ENCODE measurements around the gene BEGAIN. TPM values are rescaled to one million over a fixed set of nuclear protein-coding genes. Genes with fewer than 3 reads are reported as not detected.

The BEGAIN gene
- total and polyA plus RNA-seq, 2 donors (not counting 3 experiments of a cell fraction or from before 2014, with no cell fraction given): 0.49 TPM; not detected in 1

GRCh38 chr14:100575266-100575995, 11.8 kb downstream of the BEGAIN start:
- TF ChIP-seq, protein P1, sequence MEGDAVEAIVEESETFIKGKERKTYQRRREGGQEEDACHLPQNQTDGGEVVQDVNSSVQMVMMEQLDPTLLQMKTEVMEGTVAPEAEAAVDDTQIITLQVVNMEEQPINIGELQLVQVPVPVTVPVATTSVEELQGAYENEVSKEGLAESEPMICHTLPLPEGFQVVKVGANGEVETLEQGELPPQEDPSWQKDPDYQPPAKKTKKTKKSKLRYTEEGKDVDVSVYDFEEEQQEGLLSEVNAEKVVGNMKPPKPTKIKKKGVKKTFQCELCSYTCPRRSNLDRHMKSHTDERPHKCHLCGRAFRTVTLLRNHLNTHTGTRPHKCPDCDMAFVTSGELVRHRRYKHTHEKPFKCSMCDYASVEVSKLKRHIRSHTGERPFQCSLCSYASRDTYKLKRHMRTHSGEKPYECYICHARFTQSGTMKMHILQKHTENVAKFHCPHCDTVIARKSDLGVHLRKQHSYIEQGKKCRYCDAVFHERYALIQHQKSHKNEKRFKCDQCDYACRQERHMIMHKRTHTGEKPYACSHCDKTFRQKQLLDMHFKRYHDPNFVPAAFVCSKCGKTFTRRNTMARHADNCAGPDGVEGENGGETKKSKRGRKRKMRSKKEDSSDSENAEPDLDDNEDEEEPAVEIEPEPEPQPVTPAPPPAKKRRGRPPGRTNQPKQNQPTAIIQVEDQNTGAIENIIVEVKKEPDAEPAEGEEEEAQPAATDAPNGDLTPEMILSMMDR (IDR thresholded peaks at IDR 0.05; ENCODE audit: extremely low read depth in 1 of 2, insufficient read depth in 1 of 2, low read depth in 1 of 2, low read length in 2 of 2): no peak
- no peak for TF ChIP-seq POLR2A (IDR thresholded peaks at IDR 0.05; ENCODE audit: low read depth, low read length)
- no peak for TF ChIP-seq FOS (IDR thresholded peaks at IDR 0.05; ENCODE audit: borderline replicate concordance, insufficient read depth, low read length)
- no peak for TF ChIP-seq MYC (IDR thresholded peaks at IDR 0.05; ENCODE audit: low read depth, low read length)
- TF ChIP-seq EZH2 (IDR thresholded peaks at IDR 0.05; ENCODE audit: borderline replicate concordance, low read depth, low read length, severe bottlenecking): no peak
- no peak for TF ChIP-seq POLR2AphosphoS5 (IDR thresholded peaks at IDR 0.05; ENCODE audit: insufficient read depth, low read depth, low read length)
- TF ChIP-seq JUN (IDR thresholded peaks at IDR 0.05; ENCODE audit: borderline replicate concordance, insufficient read depth, insufficient read length, low read depth): no peak
- Histone ChIP-seq H3K9me3 (replicated peaks; ENCODE audit: control insufficient read depth, insufficient read depth, low read length) (no peaks in the 10 kb centered on the region), H3K27me3 (ENCODE audit: control insufficient read depth in 2 of 2, insufficient read depth in 2 of 2, low read length in 2 of 2) (peaks cover 0 to 6% of the 10 kb centered on the region in 2 experiments), H3K79me2 (ENCODE audit: control insufficient read depth, insufficient read depth, low read length) (no peaks in the 10 kb centered on the region), H3K4me2 (ENCODE audit: insufficient read depth, low read length) (no peak overlapping the region), H3K9me1 (replicated peaks; ENCODE audit: control insufficient read depth, extremely low read depth, insufficient read depth, low read length) (no peaks in the 10 kb centered on the region), H3K36me3 (ENCODE audit: control insufficient read depth in 2 of 2, extremely low read depth in 1 of 2, insufficient read depth in 2 of 2, low read length in 2 of 2) (no peaks in the 10 kb centered on the region), H2AFZ (ENCODE audit: low read depth, low read length) (no peak overlapping the region), H3K9ac (replicated peaks; ENCODE audit: extremely low read depth, insufficient read depth, low read length) (no peak overlapping the region), H3K27ac (ENCODE audit: insufficient read depth, low read depth, low read length) (no peak overlapping the region), H3K4me1 (ENCODE audit: control insufficient read depth, extremely low read depth, insufficient read depth, low read length) (no peaks in the 10 kb centered on the region), H3K4me3 (replicated peaks in 1 of 3; ENCODE audit: insufficient read depth in 1 of 3, low read depth in 1 of 3, low read length in 3 of 3) (no peak overlapping the region), H4K20me1 (replicated peaks; ENCODE audit: control insufficient read depth, extremely low read depth, insufficient read depth, low read length) (no peaks in the 10 kb centered on the region)
- intact Hi-C loops (cut with micrococcal nuclease) (no loop called here), dilution Hi-C loops (cut with MboI; ENCODE audit: extremely low pct_ligation_motif_present, low sequenced_read_pairs) (no loop called here)
- no peak for FAIRE-seq
- no TSS peak for BruUV-seq (replicated peaks)
- ChIA-PET POLR2A (no interaction called here), CTCF (interaction anchor here (0.6 to 1.1 kb wide), 3 partner anchors 31 to 1182 kb away, joined by 3 to 4 read pairs (median 3); no protein-coding TSS in a partner anchor)
- no peak for DNase-seq (ENCODE audit: low read depth, low spot score)
